SK-N-MC (cell line): ENCODE measurements around the gene LINC00305.
A peak's percentile ranks its signal among the peaks of the same experiment; 100 is the strongest.

Source experiments
- DNase-seq: peaks from one replicate; pipeline ENCODE4 v3.0.0-alpha.2; 2011; ENCODE audit warnings: low read depth, low spot score
- H3K27ac ChIP-seq: fragments of 200-600 bp; sonication (generic); 2 replicates; pipeline ENCODE4 v1.5.1; 2016; ENCODE audit warnings: mixed run types
- H3K36me3 ChIP-seq: fragments of 200-600 bp; sonication (generic); 2 replicates; pipeline ENCODE4 v1.6.1; 2017; ENCODE audit warnings: antibody characterized with exemption, low read length, mixed read lengths; ENCODE audit not compliant: insufficient read depth
- H3K4me3 ChIP-seq: fragments of 200-600 bp; sonication (generic); 2 replicates; pipeline ENCODE4 v1.5.1; 2016
- H3K9ac ChIP-seq: fragments of 200-600 bp; sonication (generic); 2 replicates; pipeline ENCODE4 v1.8.0; 2017; ENCODE audit warnings: mixed run types, mixed read lengths; ENCODE audit not compliant: insufficient read length
- H3K9me3 ChIP-seq: fragments of 200-600 bp; sonication (generic); 2 replicates; pipeline ENCODE4 v1.6.1; 2017; ENCODE audit warnings: low read depth, mild to moderate bottlenecking, antibody characterized with exemption, low read length, moderate library complexity, mixed read lengths
- EZH2 ChIP-seq: fragments of 200-600 bp; sonication (generic); IDR thresholded peaks from one replicate; pipeline ENCODE4 v1.6.1; 2017; ENCODE audit warnings: antibody characterized with exemption
- FOXP2 ChIP-seq: optimal IDR thresholded peaks from 2 replicates; pipeline ENCODE3; 2011; ENCODE audit warnings: mild to moderate bottlenecking, moderate library complexity; ENCODE audit not compliant: insufficient read depth; ENCODE audit errors: extremely low read length, control extremely low read depth
- POLR2AphosphoS5 ChIP-seq: IDR thresholded peaks from 2 replicates; pipeline ENCODE4 v1.6.1; 2012; ENCODE audit warnings: mild to moderate bottlenecking, low read depth, low read length, borderline replicate concordance

LINC00305 gene

GRCh38 chr18:64082054-64082453, 66.8 kb downstream of the LINC00305 start:
- H3K36me3 ChIP-seq, result no peaks in the 10 kb centered on the region
- H3K9ac ChIP-seq, result no peak overlapping the region
- TF ChIP-seq FOXP2 (no peak), EZH2 (no peak), POLR2AphosphoS5 (no peak)
- no peak overlapping the region for H3K27ac ChIP-seq
- H3K9me3 ChIP-seq, result no peaks in the 10 kb centered on the region
- H3K4me3 ChIP-seq, result no peak overlapping the region
- no peak for DNase-seq

DNA sequence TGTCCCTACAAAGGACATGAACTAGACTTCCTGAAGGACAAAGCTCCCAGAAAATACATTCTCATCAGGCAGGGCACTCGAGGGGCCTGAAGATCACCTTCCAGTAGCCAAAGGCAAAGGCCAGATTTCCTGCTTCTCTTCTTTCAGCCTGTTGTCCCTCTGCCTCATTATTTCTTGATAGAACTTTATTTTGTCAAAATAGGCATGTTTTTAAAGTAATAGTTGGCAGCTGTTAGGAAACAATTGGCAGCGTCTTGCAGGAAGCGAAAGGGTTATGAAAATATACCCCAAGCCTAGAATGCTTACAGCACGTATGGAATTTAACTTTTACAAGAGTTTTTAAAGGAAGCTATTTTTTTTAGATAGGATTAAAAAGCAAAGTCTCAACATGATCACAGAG, 74.9 kb downstream of the LINC00305 start:
- DNase-seq, result no peak
- no peak for TF ChIP-seq POLR2AphosphoS5
- no peak for TF ChIP-seq FOXP2
- TF ChIP-seq EZH2, result no peak
- H3K27ac ChIP-seq, result no peak overlapping the region
- no peak overlapping the region for H3K4me3 ChIP-seq
- no peaks in the 10 kb centered on the region for H3K9me3 ChIP-seq
- no peak overlapping the region for H3K9ac ChIP-seq
- H3K36me3 ChIP-seq, result no peaks in the 10 kb centered on the region

DNA sequence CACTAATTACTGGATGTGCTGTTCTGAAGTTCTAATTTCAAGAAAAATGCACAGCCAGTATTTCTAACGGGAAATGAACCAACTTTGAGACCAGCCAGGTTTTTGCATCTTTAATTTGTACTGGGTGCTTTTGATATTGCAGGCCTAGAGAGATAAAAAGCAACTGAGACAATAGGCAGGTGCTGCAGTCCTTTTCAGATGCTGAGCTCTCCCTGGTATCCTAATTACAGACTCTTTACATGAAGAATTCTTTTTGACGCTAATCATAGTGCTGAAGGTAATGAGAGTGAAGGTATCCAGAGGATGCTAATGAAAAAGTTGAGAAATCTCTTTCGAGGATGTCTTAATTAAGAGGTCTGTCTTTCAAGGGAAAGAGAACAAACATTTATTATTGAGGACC, 93.9 kb downstream of the LINC00305 start:
- no peak for TF ChIP-seq FOXP2
- no peak for TF ChIP-seq POLR2AphosphoS5
- no peak for TF ChIP-seq EZH2
- no peak for DNase-seq
- Histone ChIP-seq H3K9me3 (no peaks in the 10 kb centered on the region), H3K4me3 (no peak overlapping the region), H3K36me3 (no peaks in the 10 kb centered on the region), H3K27ac (no peak overlapping the region), H3K9ac (no peak overlapping the region)

GRCh38 chr18:64053246-64053645, 95.6 kb downstream of the LINC00305 start:
- Histone ChIP-seq H3K27ac (no peak overlapping the region), H3K9me3 (no peaks in the 10 kb centered on the region), H3K4me3 (no peak overlapping the region), H3K36me3 (no peaks in the 10 kb centered on the region), H3K9ac (no peak overlapping the region)
- no peak for DNase-seq
- no peak for TF ChIP-seq FOXP2
- TF ChIP-seq EZH2, result no peak
- TF ChIP-seq POLR2AphosphoS5, result no peak

DNA sequence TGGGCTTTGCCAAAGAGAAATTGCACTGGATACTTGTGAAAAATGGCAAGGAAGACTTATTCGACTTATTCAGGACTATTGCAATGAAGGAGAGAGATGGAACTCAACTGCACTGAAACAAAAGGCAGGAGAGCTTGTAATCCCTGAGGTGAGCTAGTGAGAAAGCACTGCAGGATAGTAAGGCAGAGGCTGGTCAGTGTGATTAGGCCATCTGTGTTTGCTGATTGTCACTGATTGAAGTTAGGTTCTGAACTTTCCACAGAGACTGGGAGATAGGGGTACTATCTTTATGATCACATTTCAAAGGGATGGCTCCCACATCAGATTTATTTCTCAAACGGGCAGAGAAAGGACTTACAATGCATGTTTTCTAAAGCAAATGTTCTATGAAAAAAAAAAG, 96.1 kb downstream of the LINC00305 start:
- Histone ChIP-seq H3K9me3 (no peaks in the 10 kb centered on the region), H3K4me3 (no peak overlapping the region), H3K36me3 (no peaks in the 10 kb centered on the region), H3K9ac (no peak overlapping the region), H3K27ac (no peak overlapping the region)
- TF ChIP-seq EZH2, result no peak
- TF ChIP-seq FOXP2, result no peak
- no peak for TF ChIP-seq POLR2AphosphoS5
- DNase-seq, result no peak

- H3K4me3 ChIP-seq, result no peak overlapping the region
- no peak for DNase-seq
- no peak overlapping the region for H3K27ac ChIP-seq
- no peak overlapping the region for H3K9ac ChIP-seq
- no peaks in the 10 kb centered on the region for H3K36me3 ChIP-seq
- no peaks in the 10 kb centered on the region for H3K9me3 ChIP-seq
- TF ChIP-seq FOXP2, result no peak
- TF ChIP-seq POLR2AphosphoS5, result no peak
- no peak for TF ChIP-seq EZH2
These were observed 104.3 kb downstream of the LINC00305 start for GRCh38 chr18:64044616-64045015.

DNA sequence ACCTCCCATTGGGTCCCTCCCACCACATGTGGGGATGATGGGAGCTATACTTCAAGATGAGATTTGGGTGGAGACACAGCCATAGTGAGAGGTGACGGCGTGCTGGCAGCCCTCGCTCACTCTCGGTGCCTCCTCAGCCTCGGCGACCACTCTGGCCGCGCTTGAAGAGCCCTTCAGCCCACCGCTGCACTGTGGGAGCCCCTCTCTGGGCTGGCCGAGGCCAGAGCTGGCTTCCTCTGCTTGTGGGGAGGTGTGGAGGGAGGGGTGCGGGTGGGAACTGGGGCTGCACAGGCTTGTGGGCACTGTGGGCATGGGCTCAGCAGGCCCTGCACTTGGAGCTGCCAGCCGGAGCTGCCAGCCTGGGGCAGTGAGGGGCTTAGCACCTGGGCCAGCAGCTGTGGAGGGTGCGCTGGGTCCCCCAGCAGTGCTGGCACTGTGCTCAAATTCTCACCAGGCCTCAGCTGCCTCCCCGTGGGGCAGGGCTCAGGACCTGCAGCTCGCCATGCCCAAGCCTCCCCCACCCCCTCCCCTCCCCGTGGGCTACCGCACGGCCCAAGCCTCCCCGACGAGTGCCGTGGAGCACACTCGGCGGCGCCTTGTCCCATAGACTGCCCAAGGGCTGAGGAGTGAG, 106.0 kb downstream of the LINC00305 start:
- Histone ChIP-seq H3K36me3 (no peaks in the 10 kb centered on the region), H3K9ac (no peak overlapping the region), H3K27ac (no peak overlapping the region), H3K4me3 (no peak overlapping the region), H3K9me3 (no peaks in the 10 kb centered on the region)
- no peak for DNase-seq
- TF ChIP-seq POLR2AphosphoS5, result no peak
- TF ChIP-seq EZH2, result no peak
- no peak for TF ChIP-seq FOXP2

- H3K27ac ChIP-seq, result no peak overlapping the region
- no peaks in the 10 kb centered on the region for H3K9me3 ChIP-seq
- H3K9ac ChIP-seq, result no peak overlapping the region
- TF ChIP-seq FOXP2 (no peak), POLR2AphosphoS5 (no peak), EZH2 (no peak)
- peak; percentile 50 for DNase-seq
- no peaks in the 10 kb centered on the region for H3K36me3 ChIP-seq
- no peak overlapping the region for H3K4me3 ChIP-seq
These were observed 111.0 kb downstream of the LINC00305 start for GRCh38 chr18:64037812-64038414.
